Mesenchymal stem cell (in vitro differentiated cells and primary cell): Measurements from ENCODE around the gene MISP.

Source experiments
- DNase-seq: peaks from one replicate; pipeline ENCODE4 v3.0.0-alpha.2; 2013
- H2AFZ ChIP-seq: one replicate; pipeline ENCODE4 v1.6.1; 2013; ENCODE audit warnings: low read depth, mild to moderate bottlenecking, control low read depth, inconsistent platforms, low read length, moderate library complexity
- H2AK5ac ChIP-seq: 2 replicates; pipeline ENCODE4 v1.6.1; 2013; ENCODE audit warnings: low read length, moderate library complexity, mild to moderate bottlenecking, inconsistent platforms; ENCODE audit not compliant: severe bottlenecking
- H2BK120ac ChIP-seq: one replicate; pipeline ENCODE4 v1.6.1; 2013; ENCODE audit warnings: low read depth, mild to moderate bottlenecking, inconsistent platforms, low read length, moderate library complexity
- H2BK12ac ChIP-seq, 2 experiments: one replicate each; pipeline ENCODE4 v1.6.1; 2013; ENCODE audit warnings: inconsistent platforms in 2 of 2, low read length in 2 of 2, mild to moderate bottlenecking in 2 of 2, moderate library complexity in 2 of 2, control low read depth in 1 of 2
- H2BK15ac ChIP-seq: one replicate; pipeline ENCODE4 v1.6.1; 2013; ENCODE audit warnings: mild to moderate bottlenecking, low read depth, inconsistent platforms; ENCODE audit not compliant: poor library complexity, severe bottlenecking
- H2BK5ac ChIP-seq: 2 replicates; pipeline ENCODE4 v1.6.1; 2013; ENCODE audit warnings: low read depth, mild to moderate bottlenecking, low read length, control low read depth, inconsistent platforms; ENCODE audit not compliant: poor library complexity, severe bottlenecking
- H3K14ac ChIP-seq, 2 experiments: one replicate each; pipeline ENCODE4 v1.6.1; 2013; ENCODE audit warnings: inconsistent platforms in 2 of 2, low read length in 2 of 2, control low read depth in 1 of 2, mild to moderate bottlenecking in 1 of 2, moderate library complexity in 1 of 2
- H3K18ac ChIP-seq, 2 experiments: one replicate each; pipeline ENCODE4 v1.6.1; 2013; ENCODE audit warnings: inconsistent platforms in 2 of 2, low read length in 2 of 2, control low read depth in 1 of 2, low read depth in 1 of 2, mild to moderate bottlenecking in 1 of 2
- H3K23ac ChIP-seq, 2 experiments: one replicate each; pipeline ENCODE4 v1.6.1; 2013; ENCODE audit warnings: inconsistent platforms in 2 of 2, low read length in 2 of 2, mild to moderate bottlenecking in 2 of 2, moderate library complexity in 2 of 2, control low read depth in 1 of 2
- H3K27ac ChIP-seq: 2 replicates; pipeline ENCODE4 v1.5.1; 2013; ENCODE audit warnings: mild to moderate bottlenecking, moderate library complexity, low read length, control low read depth, inconsistent platforms; ENCODE audit not compliant: poor library complexity, severe bottlenecking
- H3K27me3 ChIP-seq, 2 experiments: 2 replicates each; pipeline versions ENCODE4 v1.6.1 to v1.7.0; 2013; ENCODE audit warnings: low read length in 2 of 2, mild to moderate bottlenecking in 2 of 2, moderate library complexity in 2 of 2, control low read depth in 1 of 2, inconsistent platforms in 1 of 2; ENCODE audit not compliant: control insufficient read depth in 1 of 2, insufficient read depth in 1 of 2
- H3K36me3 ChIP-seq, 2 experiments: 2 replicates each; pipeline versions ENCODE4 v1.6.1 to v1.7.0; 2013; ENCODE audit warnings: low read length in 2 of 2, control low read depth in 1 of 2, inconsistent platforms in 1 of 2, low read depth in 1 of 2, mild to moderate bottlenecking in 1 of 2; ENCODE audit not compliant: insufficient read depth in 2 of 2, control insufficient read depth in 1 of 2
- H3K4ac ChIP-seq, 2 experiments: one replicate each; pipeline ENCODE4 v1.6.1; 2013; ENCODE audit warnings: inconsistent platforms in 2 of 2, low read length in 2 of 2, mild to moderate bottlenecking in 2 of 2, moderate library complexity in 2 of 2, control low read depth in 1 of 2, low read depth in 1 of 2
- H3K4me1 ChIP-seq: 2 replicates; pipeline ENCODE4 v1.6.1; 2013; ENCODE audit warnings: low read depth, low read length, control low read depth; ENCODE audit not compliant: control insufficient read depth, insufficient read depth
- H3K4me2 ChIP-seq: 2 replicates; pipeline ENCODE4 v1.6.1; 2013; ENCODE audit warnings: low read length, mild to moderate bottlenecking, inconsistent platforms; ENCODE audit not compliant: poor library complexity, severe bottlenecking
- H3K4me3 ChIP-seq, 2 experiments: 2 replicates each; pipeline versions ENCODE4 v1.5.1 to v1.7.0; 2013; ENCODE audit warnings: low read length in 2 of 2, mild to moderate bottlenecking in 2 of 2, control low read depth in 1 of 2, low read depth in 1 of 2; ENCODE audit not compliant: insufficient read depth in 1 of 2
- H3K79me1 ChIP-seq: replicated peaks from 2 replicates; pipeline ENCODE4 v1.6.1; 2013; ENCODE audit warnings: mild to moderate bottlenecking, control low read depth, low read length, inconsistent platforms; ENCODE audit not compliant: poor library complexity, severe bottlenecking
- H3K9ac ChIP-seq: 2 replicates; pipeline ENCODE4 v1.7.0; 2013; ENCODE audit warnings: mild to moderate bottlenecking, low read length, moderate library complexity
- H3K9me3 ChIP-seq: 2 replicates; pipeline ENCODE4 v1.7.0; 2013; ENCODE audit warnings: mild to moderate bottlenecking, low read length; ENCODE audit not compliant: control insufficient read depth
- H4K8ac ChIP-seq: one replicate; pipeline ENCODE4 v1.6.1; 2013; ENCODE audit warnings: inconsistent platforms, mild to moderate bottlenecking, low read length, moderate library complexity
- H4K91ac ChIP-seq: one replicate; pipeline ENCODE4 v1.6.1; 2013; ENCODE audit warnings: mild to moderate bottlenecking, low read length, inconsistent platforms
- WGBS: methylation state at CpG from one replicate; pipeline ENCODE4 v1.1.7; 2013; ENCODE audit warnings: mixed read lengths; 5-methylcytosine and 5-hydroxymethylcytosine counted together

Gene MISP

DNA sequence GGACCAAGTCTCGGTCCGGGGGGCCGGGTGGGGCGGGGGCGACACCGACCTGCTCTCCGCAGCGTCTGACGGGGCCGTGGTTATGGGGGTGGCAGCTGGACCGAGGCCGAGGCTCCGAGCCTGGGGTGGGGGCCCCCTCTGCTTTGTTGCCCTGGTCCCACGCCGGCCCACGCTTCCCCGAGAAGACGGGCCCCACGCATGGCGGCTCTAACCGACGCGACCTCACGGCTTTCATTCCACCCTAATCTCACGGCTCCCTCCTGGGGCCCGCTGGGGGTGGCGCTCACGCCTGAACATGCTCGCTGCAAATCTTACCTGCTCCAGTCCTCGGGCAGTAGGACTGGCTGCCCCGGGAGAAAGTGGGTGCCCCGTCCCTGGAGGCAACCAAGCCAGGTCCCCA lies 14.8 kb upstream of the MISP start:
- H2AK5ac ChIP-seq: no peak overlapping the region
- no peak overlapping the region for H2BK15ac ChIP-seq
- H3K79me1 ChIP-seq: no peaks in the 10 kb centered on the region
- no peak overlapping the region for H2BK12ac ChIP-seq
- H3K14ac ChIP-seq: no peak overlapping the region
- DNase-seq: no peak
- no peaks in the 10 kb centered on the region for H3K27me3 ChIP-seq
- H3K9me3 ChIP-seq: no peaks in the 10 kb centered on the region
- H2AFZ ChIP-seq: no peak overlapping the region
- H3K4me3 ChIP-seq: no peak overlapping the region
- peaks cover 14 to 43% of the 10 kb centered on the region in 2 experiments for H3K36me3 ChIP-seq
- H3K4ac ChIP-seq: no peak overlapping the region
- H3K23ac ChIP-seq: no peak overlapping the region
- peaks cover 20% of the 10 kb centered on the region for H3K4me1 ChIP-seq
- 90% methylated on average over 32 of the region's 32 CpGs for WGBS
- no peak overlapping the region for H3K4me2 ChIP-seq
- H4K8ac ChIP-seq: no peak overlapping the region
- no peak overlapping the region for H4K91ac ChIP-seq
- no peak overlapping the region for H2BK5ac ChIP-seq
- H3K9ac ChIP-seq: no peak overlapping the region
- H3K18ac ChIP-seq: no peak overlapping the region
- no peak overlapping the region for H3K27ac ChIP-seq
- no peak overlapping the region for H2BK120ac ChIP-seq

DNA sequence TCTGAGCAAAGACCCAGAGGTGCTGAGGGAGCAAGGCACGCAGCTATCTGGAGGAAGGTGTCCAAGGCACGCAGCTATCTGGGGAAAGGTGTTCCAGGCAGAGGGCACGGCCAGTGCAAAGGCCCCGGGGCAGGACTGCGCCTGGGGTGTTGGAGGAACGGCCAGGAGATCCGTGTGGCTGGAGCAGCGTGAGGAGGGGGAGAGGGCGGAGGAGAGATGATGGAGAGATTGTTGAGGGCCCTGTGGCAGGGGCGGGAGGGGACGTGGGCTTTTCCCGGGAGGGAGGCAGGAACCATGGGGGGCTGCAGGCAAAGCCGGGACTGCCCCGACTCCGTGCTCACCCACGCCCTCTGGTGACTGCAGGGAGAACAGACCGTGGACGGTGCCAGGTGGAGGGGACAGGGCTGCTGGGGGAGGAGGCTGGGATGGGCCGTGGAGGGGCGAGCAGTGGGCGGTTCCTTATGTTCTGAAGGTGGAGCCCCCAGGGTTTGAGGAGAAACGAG lies 13.3 kb upstream of the MISP start:
- H3K4ac ChIP-seq: no peak overlapping the region
- no peak overlapping the region for H2AFZ ChIP-seq
- no peak overlapping the region for H3K4me3 ChIP-seq
- no peak overlapping the region for H3K27ac ChIP-seq
- H3K27me3 ChIP-seq: no peaks in the 10 kb centered on the region
- H3K14ac ChIP-seq: no peak overlapping the region
- H2AK5ac ChIP-seq: no peak overlapping the region
- H4K91ac ChIP-seq: no peak overlapping the region
- no peak overlapping the region for H3K18ac ChIP-seq
- H4K8ac ChIP-seq: peak overlapping the region; percentile 62
- peak; percentile 42 for DNase-seq
- H3K36me3 ChIP-seq: peaks cover 12 to 39% of the 10 kb centered on the region in 2 experiments
- H2BK5ac ChIP-seq: no peak overlapping the region
- H2BK15ac ChIP-seq: no peak overlapping the region
- H3K4me1 ChIP-seq: peaks cover 20% of the 10 kb centered on the region
- no peak overlapping the region for H3K4me2 ChIP-seq
- H2BK120ac ChIP-seq: no peak overlapping the region
- no peak overlapping the region for H3K9ac ChIP-seq
- no peak overlapping the region for H3K23ac ChIP-seq
- H2BK12ac ChIP-seq: no peak overlapping the region
- WGBS: 42% methylated on average over 22 of the region's 22 CpGs
- H3K9me3 ChIP-seq: no peaks in the 10 kb centered on the region
- H3K79me1 ChIP-seq: no peaks in the 10 kb centered on the region

DNA sequence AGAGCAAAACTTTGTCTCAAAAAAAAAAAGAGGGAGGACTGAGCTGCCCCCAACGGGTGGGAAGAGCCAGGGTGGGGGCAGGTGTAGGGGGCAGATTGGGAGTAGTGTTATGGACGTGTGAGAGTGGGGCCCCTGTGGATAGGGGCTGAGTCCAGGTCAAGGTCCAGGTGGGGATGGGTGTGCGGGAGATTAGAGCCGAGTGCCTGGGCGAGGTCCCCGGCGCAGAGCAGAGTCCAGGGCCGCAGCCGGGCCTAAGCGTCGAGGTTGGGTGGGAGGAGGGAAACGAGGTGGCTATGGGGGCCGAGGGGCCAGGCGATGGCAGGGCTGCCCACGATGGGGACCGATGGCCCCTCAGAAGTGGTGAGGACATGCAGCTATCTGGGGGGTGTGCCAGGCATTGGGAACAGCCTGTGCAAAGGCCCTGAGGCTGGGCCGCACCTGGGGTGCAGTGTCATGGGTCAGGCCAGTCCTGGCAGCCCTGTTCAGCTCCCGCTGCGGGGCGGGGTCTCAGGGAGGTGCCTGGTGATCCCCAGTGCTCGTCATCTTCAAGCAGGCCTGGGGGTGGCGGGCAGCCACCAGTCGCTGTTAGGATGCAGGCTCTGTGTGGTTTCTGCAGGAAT lies 12.3 kb upstream of the MISP start:
- no peak overlapping the region for H3K4me3 ChIP-seq
- no peak overlapping the region for H4K8ac ChIP-seq
- no peak overlapping the region for H3K4ac ChIP-seq
- no peak overlapping the region for H3K27ac ChIP-seq
- no peak overlapping the region for H2BK15ac ChIP-seq
- no peak overlapping the region for H2BK12ac ChIP-seq
- H3K23ac ChIP-seq: no peak overlapping the region
- H2AK5ac ChIP-seq: no peak overlapping the region
- peaks cover under 1% of the 10 kb centered on the region for H3K9me3 ChIP-seq
- H2AFZ ChIP-seq: no peak overlapping the region
- peaks cover 13 to 47% of the 10 kb centered on the region in 2 experiments for H3K36me3 ChIP-seq
- 93% methylated on average over 23 of the region's 23 CpGs for WGBS
- peaks cover 20% of the 10 kb centered on the region for H3K4me1 ChIP-seq
- no peak overlapping the region for H3K4me2 ChIP-seq
- H3K27me3 ChIP-seq: no peaks in the 10 kb centered on the region
- H4K91ac ChIP-seq: no peak overlapping the region
- H3K79me1 ChIP-seq: no peaks in the 10 kb centered on the region
- no peak overlapping the region for H2BK5ac ChIP-seq
- no peak overlapping the region for H3K14ac ChIP-seq
- H2BK120ac ChIP-seq: no peak overlapping the region
- H3K9ac ChIP-seq: no peak overlapping the region
- H3K18ac ChIP-seq: no peak overlapping the region
- no peak for DNase-seq

DNA sequence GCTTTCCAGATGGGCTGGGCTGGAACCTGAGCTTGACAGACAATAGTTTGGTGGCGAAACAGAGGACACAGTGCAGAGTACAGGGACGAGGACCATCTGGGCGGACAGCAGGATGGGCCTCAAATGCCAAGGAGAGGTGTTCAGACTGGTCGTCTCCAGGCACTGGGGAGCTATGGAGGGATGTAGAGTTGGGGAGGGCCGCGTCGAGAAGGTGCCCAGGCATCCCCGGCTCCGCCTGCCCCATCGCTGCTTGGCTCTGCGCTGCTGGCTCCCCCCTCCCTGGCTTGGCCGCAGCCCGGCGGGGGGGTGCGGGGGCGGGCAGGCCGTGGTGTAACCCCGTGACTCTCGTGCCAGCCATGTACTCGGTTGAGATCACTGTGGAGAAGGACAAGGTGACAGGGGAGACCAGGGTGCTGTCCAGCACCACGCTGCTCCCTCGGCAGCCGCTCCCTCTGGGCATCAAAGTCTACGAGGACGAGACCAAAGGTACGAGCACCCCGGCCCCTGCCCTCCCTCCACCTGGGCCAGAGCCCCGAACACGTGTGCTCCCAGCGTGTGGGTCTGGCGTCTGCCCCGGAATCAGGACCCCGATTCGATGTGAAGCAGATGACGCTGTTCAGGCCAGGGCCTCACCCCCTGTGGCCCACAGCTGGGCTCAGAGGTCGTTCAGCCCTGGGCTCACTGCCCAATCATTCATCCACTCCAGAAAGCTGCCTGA lies 10.8 kb upstream of the MISP start:
- peaks cover 13% of the 10 kb centered on the region for H3K4me1 ChIP-seq
- no peak overlapping the region for H3K23ac ChIP-seq

More for the DNA sequence above, 10.8 kb upstream of the MISP start:
- Histone ChIP-seq H2BK15ac (no peak overlapping the region), H3K27ac (no peak overlapping the region), H2BK120ac (no peak overlapping the region), H3K18ac (no peak overlapping the region), H3K9me3 (peaks cover 7% of the 10 kb centered on the region), H3K14ac (no peak overlapping the region), H3K27me3 (no peaks in the 10 kb centered on the region), H3K4me3 (no peak overlapping the region), H3K79me1 (no peaks in the 10 kb centered on the region), H3K36me3 (peaks cover 13 to 47% of the 10 kb centered on the region in 2 experiments), H2AFZ (no peak overlapping the region), H4K8ac (no peak overlapping the region), H3K4me2 (no peak overlapping the region), H2BK5ac (no peak overlapping the region), H4K91ac (no peak overlapping the region), H2AK5ac (no peak overlapping the region), H3K4ac (no peak overlapping the region), H2BK12ac (no peak overlapping the region), H3K9ac (no peak overlapping the region)
- DNase-seq: no peak
- WGBS: 94% methylated on average over 36 of the region's 36 CpGs
